ENCODE measurements around the gene CT45A9. TPM values are rescaled to one million over a fixed set of nuclear protein-coding genes. Genes with fewer than 3 reads are reported as not detected.

CT45A9 gene
- total RNA-seq, 1 donor from 2014 or later: not detected

Other genes with a start within 250 kb of the CT45A9 start
- gene CT45A1, start 158.2 kb downstream of the CT45A9 start, total RNA-seq (ENCODE audit: low replicate concordance): not detected in 2 replicates
- not detected in 2 replicates for gene CT45A3, start 103.6 kb downstream of the CT45A9 start, total RNA-seq (ENCODE audit: low replicate concordance)
- not detected in 2 replicates for gene CT45A5, start 86.3 kb downstream of the CT45A9 start, total RNA-seq (ENCODE audit: low replicate concordance)
- not detected in 2 replicates for gene CT45A6, start 69.0 kb downstream of the CT45A9 start, total RNA-seq (ENCODE audit: low replicate concordance)
- not detected in 2 replicates for gene CT45A2, start 51.8 kb downstream of the CT45A9 start, total RNA-seq (ENCODE audit: low replicate concordance)
- gene CT45A7, start 34.5 kb downstream of the CT45A9 start, total RNA-seq (ENCODE audit: low replicate concordance): not detected in 2 replicates
- gene CT45A8, start 17.3 kb downstream of the CT45A9 start, total RNA-seq (ENCODE audit: low replicate concordance): not detected in 2 replicates
- not detected in 2 replicates for gene CT45A10, start 21.6 kb upstream of the CT45A9 start, total RNA-seq (ENCODE audit: low replicate concordance)
- not detected in 2 replicates for gene SAGE1, start 21.9 kb upstream of the CT45A9 start, total RNA-seq (ENCODE audit: low replicate concordance)
- 22.1 and 26.0 TPM in 2 replicates for gene MMGT1, start 102.2 kb upstream of the CT45A9 start, total RNA-seq (ENCODE audit: low replicate concordance)
- 23.5 and 24.2 TPM in 2 replicates for gene SLC9A6, start 113.6 kb upstream of the CT45A9 start, total RNA-seq (ENCODE audit: low replicate concordance)